Gastroesophageal sphincter (tissue), 3 donors: ENCODE measurements around the gene AKIP1.

ENCODE experiments used
- POLR2A ChIP-seq, 2 donors: fragments of 450-650 bp; IDR thresholded peaks; one replicate each; pipeline ENCODE4 v1.6.1; 2017; ENCODE audit warnings: antibody characterized with exemption in 2 of 2, mild to moderate bottlenecking in 2 of 2, moderate library complexity in 1 of 2
- POLR2AphosphoS5 ChIP-seq: sonication (generic); formaldehyde crosslinking; IDR thresholded peaks from one replicate; pipeline ENCODE4 v1.6.1; 2017; ENCODE audit warnings: antibody characterized with exemption
- TF ChIP-seq, protein P1 (sequence below), 4 experiments: fragments of 200-600 bp in 2 of 4; fragments of 450-650 bp in 2 of 4; sonication (generic) in 1 of 4; IDR thresholded peaks; one replicate each; pipeline ENCODE4 v1.5.1; 2017 to 2019; ENCODE audit warnings: antibody characterized with exemption in 4 of 4, mild to moderate bottlenecking in 2 of 4, moderate library complexity in 2 of 4

GRCh38 chr11:8871962-8872361 is 39.0 kb upstream of the AKIP1 start:
- TF ChIP-seq POLR2AphosphoS5 (no peak), POLR2A (IDR thresholded peaks at IDR 0.05) (no peak)
- TF ChIP-seq, protein P1, sequence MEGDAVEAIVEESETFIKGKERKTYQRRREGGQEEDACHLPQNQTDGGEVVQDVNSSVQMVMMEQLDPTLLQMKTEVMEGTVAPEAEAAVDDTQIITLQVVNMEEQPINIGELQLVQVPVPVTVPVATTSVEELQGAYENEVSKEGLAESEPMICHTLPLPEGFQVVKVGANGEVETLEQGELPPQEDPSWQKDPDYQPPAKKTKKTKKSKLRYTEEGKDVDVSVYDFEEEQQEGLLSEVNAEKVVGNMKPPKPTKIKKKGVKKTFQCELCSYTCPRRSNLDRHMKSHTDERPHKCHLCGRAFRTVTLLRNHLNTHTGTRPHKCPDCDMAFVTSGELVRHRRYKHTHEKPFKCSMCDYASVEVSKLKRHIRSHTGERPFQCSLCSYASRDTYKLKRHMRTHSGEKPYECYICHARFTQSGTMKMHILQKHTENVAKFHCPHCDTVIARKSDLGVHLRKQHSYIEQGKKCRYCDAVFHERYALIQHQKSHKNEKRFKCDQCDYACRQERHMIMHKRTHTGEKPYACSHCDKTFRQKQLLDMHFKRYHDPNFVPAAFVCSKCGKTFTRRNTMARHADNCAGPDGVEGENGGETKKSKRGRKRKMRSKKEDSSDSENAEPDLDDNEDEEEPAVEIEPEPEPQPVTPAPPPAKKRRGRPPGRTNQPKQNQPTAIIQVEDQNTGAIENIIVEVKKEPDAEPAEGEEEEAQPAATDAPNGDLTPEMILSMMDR (IDR thresholded peaks at IDR 0.05) = no peak
